Fibroblast of lung (primary cell): ENCODE measurements around the gene ARHGEF40.

Experiments used
- EZH2 ChIP-seq: IDR thresholded peaks from 2 replicates; pipeline ENCODE4 v1.5.1; 2012; ENCODE audit warnings: low read length, control low read depth, mild to moderate bottlenecking; ENCODE audit errors: missing control alignments
- TF ChIP-seq, protein P1 (sequence below), 2 donors: IDR thresholded peaks in 1 of 2; conservative IDR thresholded peaks in 1 of 2; 1 replicate in 1 of 2; 2 replicates in 1 of 2; pipeline ENCODE4 v1.5.1; 2011 to 2012; ENCODE audit warnings: low read length in 2 of 2, control low read depth in 1 of 2, inconsistent platforms in 1 of 2, low read depth in 1 of 2, mild to moderate bottlenecking in 1 of 2

DNA sequence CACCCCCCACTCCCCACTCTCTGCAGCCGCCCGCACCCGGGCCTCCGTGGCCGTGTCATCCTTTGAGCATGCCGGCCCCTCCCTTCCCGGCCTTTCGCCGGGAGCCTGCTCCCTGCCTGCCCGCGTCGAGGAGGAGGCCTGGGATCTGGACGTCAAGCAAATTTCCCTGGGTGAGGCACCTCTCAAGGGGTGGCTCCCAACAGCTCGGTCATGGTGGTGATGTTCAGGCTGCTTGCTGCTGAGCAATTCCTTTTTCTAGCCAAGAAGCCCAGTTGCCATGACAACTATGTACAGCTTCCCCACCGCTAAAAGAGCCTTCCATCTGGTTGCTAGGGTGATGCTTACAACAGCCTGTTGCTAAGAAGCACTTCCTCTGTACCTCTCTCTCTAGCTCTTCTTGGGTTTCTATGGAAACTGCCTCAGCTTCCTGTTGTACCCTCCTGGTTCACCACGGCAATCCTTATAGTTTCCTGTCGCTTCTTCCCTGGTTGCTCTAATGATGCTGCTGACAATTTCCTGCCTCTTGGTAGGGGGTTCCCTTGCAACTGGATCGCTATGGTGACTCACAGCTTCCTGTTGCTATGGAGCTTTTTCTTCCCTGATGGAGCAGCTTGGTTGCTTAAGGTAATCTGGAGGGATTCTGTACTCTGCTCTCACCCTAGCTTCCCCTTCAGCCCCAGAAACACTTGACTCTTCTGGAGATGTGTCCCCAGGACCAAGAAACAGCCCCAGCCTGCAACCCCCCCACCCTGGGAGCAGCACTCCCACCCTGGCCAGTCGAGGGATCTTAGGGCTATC lies 17.4 kb downstream of the ARHGEF40 start:
- TF ChIP-seq, protein P1, sequence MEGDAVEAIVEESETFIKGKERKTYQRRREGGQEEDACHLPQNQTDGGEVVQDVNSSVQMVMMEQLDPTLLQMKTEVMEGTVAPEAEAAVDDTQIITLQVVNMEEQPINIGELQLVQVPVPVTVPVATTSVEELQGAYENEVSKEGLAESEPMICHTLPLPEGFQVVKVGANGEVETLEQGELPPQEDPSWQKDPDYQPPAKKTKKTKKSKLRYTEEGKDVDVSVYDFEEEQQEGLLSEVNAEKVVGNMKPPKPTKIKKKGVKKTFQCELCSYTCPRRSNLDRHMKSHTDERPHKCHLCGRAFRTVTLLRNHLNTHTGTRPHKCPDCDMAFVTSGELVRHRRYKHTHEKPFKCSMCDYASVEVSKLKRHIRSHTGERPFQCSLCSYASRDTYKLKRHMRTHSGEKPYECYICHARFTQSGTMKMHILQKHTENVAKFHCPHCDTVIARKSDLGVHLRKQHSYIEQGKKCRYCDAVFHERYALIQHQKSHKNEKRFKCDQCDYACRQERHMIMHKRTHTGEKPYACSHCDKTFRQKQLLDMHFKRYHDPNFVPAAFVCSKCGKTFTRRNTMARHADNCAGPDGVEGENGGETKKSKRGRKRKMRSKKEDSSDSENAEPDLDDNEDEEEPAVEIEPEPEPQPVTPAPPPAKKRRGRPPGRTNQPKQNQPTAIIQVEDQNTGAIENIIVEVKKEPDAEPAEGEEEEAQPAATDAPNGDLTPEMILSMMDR (conservative IDR thresholded peaks at IDR 0.05 in 1 of 2, IDR thresholded peaks at IDR 0.05 in 1 of 2; ENCODE audit: low read depth in 1 of 2, low read length in 2 of 2) = no peak
- no peak for TF ChIP-seq EZH2
